Central memory CD4-positive, alpha-beta T cell (primary cell): Measurements from ENCODE around the gene MAD1L1.
"Not testable (repeated sequence)": the region's sequence is repeated elsewhere in the genome, so short reads cannot be mapped to it uniquely, and the experiment has no call there.

ENCODE experiments used
- DNase-seq: peaks from one replicate; pipeline ENCODE4 v3.0.0; 2022

Gene MAD1L1

GRCh38 chr7:2171855-2172254 is 60.9 kb downstream of the MAD1L1 start:
- no peak for DNase-seq

GRCh38 chr7:2170576-2171521 is 61.9 kb downstream of the MAD1L1 start:
- no peak for DNase-seq

- no peak for DNase-seq
Measured at GRCh38 chr7:2169923-2170575, 62.7 kb downstream of the MAD1L1 start.

GRCh38 chr7:2168615-2169311 is 64.0 kb downstream of the MAD1L1 start:
- DNase-seq, result no peak

- DNase-seq, result no peak
Measured at GRCh38 chr7:2166625-2167280, 66.0 kb downstream of the MAD1L1 start.

GRCh38 chr7:2165610-2166594 is 66.8 kb downstream of the MAD1L1 start:
- no peak for DNase-seq

GRCh38 chr7:2165239-2165609 is 67.5 kb downstream of the MAD1L1 start:
- DNase-seq, result no peak

GRCh38 chr7:2164646-2165045 is 68.1 kb downstream of the MAD1L1 start:
- DNase-seq, result no peak

GRCh38 chr7:2163600-2164555 is 68.9 kb downstream of the MAD1L1 start:
- no peak for DNase-seq

GRCh38 chr7:2162959-2163358 is 69.8 kb downstream of the MAD1L1 start:
- no peak for DNase-seq

GRCh38 chr7:2162004-2162902 is 70.5 kb downstream of the MAD1L1 start:
- DNase-seq, result not testable (repeated sequence)

- no peak for DNase-seq
Measured at GRCh38 chr7:2159176-2159520, 73.6 kb downstream of the MAD1L1 start.

- no peak for DNase-seq
Measured at GRCh38 chr7:2158331-2159175, 74.2 kb downstream of the MAD1L1 start.

- DNase-seq, result no peak
Measured at GRCh38 chr7:2157473-2158279, 75.1 kb downstream of the MAD1L1 start.

GRCh38 chr7:2156756-2157472 is 75.8 kb downstream of the MAD1L1 start:
- no peak for DNase-seq

GRCh38 chr7:2154831-2155230 is 77.9 kb downstream of the MAD1L1 start:
- no peak for DNase-seq

GRCh38 chr7:2154121-2154520 is 78.6 kb downstream of the MAD1L1 start:
- no peak for DNase-seq
